Stomach (tissue), 4 donors: ENCODE measurements around the gene GNB4.

Experiments used
- EP300 ChIP-seq: sonication (generic); formaldehyde crosslinking; IDR thresholded peaks from one replicate; pipeline ENCODE4 v1.6.1; 2017; ENCODE audit warnings: antibody characterized with exemption
- TF ChIP-seq, protein P1 (sequence below), 7 experiments: fragments of 450-650 bp in 4 of 7; fragments of 200-600 bp in 3 of 7; sonication (generic) in 3 of 7; IDR thresholded peaks; one replicate each; pipeline ENCODE4 v1.5.1; 2016 to 2019; ENCODE audit warnings: antibody characterized with exemption in 7 of 7, control low read depth in 2 of 7, mild to moderate bottlenecking in 1 of 7

DNA sequence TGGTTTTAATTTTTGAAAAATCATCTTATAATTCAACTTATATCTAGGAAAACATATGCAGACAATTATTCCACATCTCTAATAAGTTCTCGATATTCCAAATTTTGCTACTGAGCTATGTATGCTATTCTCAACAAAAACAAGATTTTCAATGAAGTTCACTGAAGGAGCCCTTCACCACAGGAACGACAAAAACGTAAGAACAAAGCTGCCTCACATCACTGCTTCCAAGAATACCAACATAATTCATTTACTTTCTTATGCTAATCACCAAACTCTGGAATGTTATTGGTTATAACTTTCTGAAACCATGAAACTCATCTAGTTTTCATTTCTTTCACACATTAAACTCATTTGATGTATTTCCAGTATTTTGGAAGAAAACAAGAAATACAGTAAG is 49.7 kb downstream of the GNB4 start:
- TF ChIP-seq, protein P1, sequence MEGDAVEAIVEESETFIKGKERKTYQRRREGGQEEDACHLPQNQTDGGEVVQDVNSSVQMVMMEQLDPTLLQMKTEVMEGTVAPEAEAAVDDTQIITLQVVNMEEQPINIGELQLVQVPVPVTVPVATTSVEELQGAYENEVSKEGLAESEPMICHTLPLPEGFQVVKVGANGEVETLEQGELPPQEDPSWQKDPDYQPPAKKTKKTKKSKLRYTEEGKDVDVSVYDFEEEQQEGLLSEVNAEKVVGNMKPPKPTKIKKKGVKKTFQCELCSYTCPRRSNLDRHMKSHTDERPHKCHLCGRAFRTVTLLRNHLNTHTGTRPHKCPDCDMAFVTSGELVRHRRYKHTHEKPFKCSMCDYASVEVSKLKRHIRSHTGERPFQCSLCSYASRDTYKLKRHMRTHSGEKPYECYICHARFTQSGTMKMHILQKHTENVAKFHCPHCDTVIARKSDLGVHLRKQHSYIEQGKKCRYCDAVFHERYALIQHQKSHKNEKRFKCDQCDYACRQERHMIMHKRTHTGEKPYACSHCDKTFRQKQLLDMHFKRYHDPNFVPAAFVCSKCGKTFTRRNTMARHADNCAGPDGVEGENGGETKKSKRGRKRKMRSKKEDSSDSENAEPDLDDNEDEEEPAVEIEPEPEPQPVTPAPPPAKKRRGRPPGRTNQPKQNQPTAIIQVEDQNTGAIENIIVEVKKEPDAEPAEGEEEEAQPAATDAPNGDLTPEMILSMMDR (IDR thresholded peaks at IDR 0.05) = no peak
- no peak for TF ChIP-seq EP300
